Stimulated activated CD4-positive, alpha-beta T cell treated with anti-CD3 and anti-CD28 coated beads, Interleukin-1b, Interleukin-23, amount 100 ng/mL, for 1 hour (primary cell): Measurements from ENCODE around the gene EPRS1.
"Not testable (repeated sequence)": the region's sequence is repeated elsewhere in the genome, so short reads cannot be mapped to it uniquely, and the experiment has no call there.

Experiments used
- DNase-seq, 2 donors: peaks; one replicate each; pipeline ENCODE4 v3.0.0-alpha.2; 2020; ENCODE audit warnings: low read depth in 2 of 2

Gene EPRS1

DNA sequence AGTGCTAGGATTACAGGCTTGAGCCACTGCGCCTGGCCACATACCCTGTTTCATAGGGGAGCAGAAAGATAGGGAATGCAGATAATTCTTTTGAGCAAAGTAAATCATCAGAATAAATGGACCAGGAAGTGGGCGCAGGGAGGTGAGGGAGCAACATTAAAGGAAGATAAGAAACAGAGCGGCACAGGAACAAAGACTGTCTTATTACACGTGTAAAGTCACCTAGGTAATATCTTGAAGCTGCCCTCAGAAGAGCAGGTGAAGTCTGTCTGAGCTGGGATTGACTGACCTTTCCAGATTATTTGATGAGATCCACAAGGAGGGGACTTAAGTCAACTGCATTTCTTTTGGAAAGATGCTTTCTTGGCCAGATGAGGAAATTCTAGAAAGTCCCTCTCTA, 7.7 kb downstream of the EPRS1 start:
- no peak for DNase-seq

DNA sequence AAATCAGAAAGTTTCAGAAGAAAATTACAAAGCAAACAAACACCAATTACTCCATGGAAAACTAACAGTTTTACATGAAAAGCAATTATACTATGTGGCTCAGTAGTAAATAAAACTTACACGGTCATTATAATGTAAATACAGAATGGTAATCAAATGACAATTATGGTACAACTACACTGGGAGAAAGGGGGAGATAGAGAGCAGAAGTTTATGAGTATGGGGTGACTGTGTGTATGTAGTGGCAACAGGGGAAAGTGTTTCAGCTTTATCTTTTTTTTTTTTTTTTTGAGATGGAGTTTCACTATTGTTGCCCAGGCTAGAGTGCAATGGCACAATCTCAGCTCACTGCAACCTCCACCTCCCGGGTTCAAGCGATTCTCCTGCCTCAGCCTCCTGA, 8.5 kb downstream of the EPRS1 start:
- DNase-seq, result not testable (repeated sequence)

DNA sequence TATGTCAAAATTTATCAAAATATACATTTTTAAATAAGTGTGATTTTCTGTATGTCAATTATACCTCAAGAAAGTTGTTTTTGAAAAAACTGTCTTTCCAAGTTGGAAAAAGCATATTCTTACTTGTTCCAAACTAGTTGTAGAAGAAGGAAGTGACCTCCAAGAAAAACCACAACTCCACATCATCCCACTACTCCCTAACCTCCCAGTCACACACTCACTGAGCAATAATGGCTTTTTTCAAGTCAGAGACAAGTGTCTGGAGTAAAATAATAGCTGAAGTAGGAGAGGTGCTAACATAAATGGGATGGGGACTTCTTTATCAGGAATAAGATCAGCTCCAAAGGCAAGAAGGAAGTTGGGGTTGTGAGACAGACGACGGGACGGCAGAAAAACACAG, 13.4 kb downstream of the EPRS1 start:
- no peak for DNase-seq

DNA sequence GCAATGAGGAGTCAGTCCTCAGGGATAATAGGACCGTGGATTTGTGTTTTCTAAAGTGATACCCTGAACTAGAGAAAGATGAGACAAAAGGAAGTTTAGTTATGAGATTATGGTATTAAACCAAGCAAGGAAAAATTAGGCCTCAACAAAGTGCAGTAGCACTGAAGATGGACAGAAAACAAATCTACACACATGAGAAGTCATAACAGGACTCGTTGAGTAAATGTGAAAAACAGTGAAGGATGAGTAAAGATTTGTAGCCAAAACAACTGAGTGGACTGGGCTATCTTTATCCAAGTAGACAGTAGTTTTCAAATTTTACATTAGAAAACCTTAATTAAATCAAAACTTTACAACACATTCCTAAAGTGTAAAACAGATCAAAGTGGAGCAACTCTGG, 15.0 kb downstream of the EPRS1 start:
- no peak for DNase-seq

DNA sequence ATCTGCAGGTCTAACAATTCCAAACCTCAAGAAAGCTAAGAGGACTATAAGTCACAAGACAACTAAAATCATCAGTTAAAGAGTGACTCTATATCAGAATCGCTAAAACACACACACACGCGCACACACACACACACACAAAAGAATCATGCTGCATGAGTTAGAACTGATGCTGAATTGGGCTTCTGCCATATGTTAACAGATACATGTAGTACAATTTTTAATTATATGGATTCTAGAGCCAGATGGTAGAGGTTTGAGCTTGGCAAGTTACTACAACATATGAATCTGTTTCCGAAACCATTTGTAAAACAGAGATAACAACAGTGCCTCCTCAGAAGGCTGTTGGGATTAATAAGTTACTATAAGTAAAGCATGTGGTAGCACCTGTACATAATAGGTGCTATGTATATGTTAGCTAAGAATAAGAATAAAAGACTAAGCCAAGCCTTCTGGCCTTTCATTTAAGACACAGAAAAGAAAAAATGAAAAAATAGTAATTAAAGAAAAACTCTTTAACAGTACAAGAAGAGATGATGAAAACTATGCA, 17.9 kb downstream of the EPRS1 start:
- DNase-seq, result no peak

DNA sequence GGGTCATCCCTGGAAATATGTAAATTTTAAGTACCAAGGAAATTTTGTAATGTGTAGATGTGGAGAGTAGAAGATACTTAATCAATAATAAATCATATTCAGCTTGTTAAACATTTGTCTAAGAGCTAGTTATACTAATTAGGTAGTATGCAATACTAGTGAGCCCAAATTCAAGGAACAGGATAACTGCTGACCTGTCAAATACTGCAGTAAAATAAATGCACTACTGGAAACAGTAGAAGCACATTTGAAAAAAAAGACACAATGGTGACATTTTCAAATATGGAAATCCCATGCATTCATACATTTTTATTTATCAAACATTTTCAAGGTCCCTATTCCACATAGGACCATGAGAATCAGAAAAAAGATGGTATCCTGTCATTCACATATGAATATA, 27.2 kb downstream of the EPRS1 start:
- DNase-seq, result no peak

DNA sequence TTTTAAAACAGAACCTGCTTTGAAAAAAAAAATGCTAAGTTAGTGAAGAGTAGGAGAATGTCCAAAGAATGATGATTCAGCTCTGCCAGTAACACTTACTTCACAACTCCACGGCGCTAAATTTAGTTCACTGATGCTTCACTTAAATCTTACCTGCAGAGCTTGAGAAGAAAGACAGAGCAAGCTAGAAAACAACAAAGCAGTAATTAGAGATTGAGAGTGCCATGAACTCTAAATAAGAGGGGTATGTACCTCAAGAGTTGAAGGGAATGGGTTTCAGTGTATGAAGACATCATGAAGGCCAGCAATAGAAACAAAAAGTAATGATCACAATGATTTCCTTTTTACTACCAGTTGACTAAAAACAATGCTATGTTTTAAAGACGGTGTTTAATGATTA, 32.8 kb downstream of the EPRS1 start:
- DNase-seq, result no peak

DNA sequence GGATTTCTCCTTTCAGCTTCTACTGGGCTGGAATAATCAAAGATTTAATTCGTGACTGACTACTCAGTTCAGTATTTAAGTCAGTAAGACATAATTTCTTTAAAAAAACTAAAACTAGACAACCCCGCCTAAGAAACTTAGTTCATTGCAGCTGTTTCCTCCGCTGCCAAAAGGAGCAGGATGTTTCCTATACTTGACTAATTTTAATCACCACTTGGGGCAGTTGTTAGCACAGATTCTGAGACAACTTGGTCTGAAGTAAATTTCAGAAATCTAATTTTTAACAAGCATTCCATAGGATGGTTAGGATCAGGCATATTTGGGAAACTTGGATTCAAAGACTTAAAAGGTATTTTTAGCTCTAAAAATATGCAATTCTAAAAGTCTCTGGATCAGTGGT, 34.0 kb downstream of the EPRS1 start:
- DNase-seq, result no peak

DNA sequence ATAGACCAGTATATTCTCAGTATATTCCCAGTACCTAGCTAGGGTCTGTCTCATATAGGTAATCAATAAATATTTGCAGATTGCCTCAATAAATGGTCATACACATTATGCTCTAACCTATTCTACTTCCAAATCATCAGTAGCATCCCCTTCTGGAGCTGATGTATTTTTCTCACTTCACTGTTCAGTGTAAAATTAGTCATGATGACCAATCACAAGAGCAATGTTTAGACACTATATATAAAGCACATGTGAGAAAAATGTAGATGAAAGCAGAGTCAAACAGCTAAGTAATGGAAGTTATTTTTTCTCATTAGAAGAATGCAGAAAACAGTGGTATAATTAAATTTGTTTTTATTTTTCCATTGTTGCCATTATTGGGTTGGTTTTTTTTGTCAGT, 34.7 kb downstream of the EPRS1 start:
- DNase-seq, result no peak

DNA sequence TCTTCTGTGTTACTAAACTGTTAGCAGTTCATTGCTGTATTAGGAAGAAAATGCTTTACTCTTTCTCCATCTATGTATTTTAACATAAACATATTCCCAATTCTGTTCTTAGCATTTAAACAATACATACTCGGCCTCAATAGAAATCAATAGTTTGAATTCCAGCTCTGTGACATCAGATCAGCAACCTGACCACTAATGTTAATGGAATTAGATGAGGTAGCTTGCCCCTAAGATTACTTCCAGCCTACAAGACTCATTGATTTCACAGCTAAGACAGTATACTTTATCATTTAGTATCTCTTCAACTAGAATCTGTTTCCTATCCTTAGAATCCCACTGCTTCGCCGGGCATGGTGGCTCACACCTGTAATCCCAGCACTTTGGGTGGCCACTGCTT, 38.9 kb downstream of the EPRS1 start:
- no peak for DNase-seq

DNA sequence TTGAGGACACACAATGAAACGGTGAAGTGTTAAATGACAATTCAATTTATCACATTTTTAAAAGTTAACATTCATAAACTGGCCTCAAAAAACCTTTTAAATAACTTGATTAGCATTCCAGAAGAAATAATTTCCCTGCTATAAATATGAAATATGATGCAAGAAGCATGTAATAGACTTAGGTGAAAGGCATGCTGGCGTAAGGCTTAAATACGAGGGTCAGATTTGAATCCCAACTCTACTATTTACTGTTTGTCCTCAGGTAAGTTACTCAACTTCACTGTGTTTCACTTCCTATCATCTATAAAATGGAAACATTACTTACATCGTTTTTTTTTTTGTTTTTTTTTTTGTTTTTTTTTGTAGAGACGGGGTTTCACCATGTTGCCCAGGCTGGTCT, 40.8 kb downstream of the EPRS1 start:
- no peak for DNase-seq

DNA sequence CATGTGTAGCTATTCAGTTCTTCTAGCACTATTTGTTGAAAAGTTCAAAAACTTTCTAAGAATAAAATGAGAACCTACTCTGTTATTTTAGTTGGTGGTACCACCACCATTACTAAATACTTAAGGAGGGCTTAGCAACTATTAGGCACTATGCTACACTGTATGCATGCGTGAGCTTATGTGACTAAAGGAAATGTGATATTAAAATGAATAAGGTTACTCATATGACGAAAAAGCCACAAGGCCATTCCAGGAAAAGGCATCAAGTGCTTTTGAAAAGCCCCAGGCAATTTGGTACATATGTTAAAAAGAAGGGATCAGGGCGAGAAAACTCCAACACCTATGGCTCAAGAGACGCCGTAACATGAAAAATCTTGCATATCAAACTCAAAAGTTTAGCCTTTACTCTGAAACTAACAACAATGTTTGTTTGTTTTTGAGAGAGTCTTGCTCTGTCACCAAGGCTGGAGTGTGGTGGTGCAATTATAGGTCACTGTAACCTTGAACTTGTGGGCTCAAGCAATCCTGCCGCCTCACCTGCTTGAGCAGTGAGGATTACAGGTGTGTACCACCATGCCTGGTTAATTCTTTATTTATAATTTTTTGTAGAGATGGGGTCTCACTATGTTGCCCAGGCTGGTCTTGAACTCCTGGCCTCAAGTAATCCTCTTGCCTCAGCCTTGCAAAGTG, 42.5 kb downstream of the EPRS1 start:
- no peak for DNase-seq

DNA sequence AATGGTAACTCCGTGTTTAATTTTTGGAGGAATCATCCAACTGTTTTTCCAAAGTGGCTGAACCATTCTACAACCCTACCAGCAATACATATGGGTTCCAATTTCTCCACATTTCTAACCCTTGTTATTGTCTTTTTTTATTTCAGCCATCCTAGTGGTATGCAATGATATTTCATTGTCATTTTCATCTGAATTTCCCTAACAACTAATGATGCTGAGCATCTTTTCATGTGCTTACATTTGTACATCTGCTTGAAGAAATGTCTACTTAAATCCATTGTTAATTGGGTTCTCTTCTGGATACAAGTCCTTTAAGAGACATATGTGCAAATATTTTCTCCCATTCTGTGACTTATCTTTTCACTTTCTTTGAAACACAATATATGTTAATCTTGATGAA, 43.3 kb downstream of the EPRS1 start:
- no peak for DNase-seq

DNA sequence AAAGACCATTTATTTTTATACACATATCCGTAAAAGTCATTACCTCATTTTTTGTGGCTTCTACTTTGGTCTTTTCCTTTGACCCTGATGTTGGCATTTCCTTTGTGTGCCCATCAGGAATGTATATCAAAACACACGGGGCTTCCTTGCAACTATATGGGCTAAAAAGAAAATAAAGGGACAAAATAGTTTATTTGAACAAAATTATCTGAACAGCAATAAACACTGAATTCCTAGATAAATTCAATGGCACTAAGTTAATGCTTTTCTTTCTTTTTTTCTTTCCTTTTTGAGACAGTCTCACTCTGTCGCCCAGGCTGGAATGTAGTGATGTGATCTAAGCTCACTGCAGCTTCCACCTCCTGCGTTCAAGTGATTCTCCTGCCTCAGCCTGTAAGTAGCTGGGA, 45.2 kb downstream of the EPRS1 start:
- DNase-seq, result no peak

DNA sequence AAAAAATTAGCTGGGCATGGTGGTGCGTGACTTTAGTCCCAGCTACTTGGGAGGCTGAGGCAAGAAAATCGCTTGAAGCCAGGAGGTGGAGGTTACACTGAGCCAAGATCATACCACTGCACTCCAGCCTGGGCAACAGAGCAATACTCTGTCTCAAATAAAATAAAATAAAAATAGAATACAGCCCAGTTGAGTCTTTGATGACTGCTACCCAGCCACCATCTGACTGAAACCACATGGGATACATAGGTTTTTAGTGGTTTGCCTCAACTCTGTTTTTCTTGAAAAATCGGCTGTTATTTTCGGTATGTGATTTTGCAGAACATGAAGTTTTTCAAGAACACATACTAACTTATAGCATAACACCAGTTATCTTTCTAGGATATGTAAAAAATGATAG, 46.5 kb downstream of the EPRS1 start:
- no peak for DNase-seq
